Fibroblast of skin of left biceps (primary cell): ENCODE results near the gene MLANA.

Source experiments
- DNase-seq, 2 experiments: peaks; one replicate each; pipeline ENCODE4 v3.0.0-alpha.2; 2013; ENCODE audit warnings: low read depth in 2 of 2

MLANA gene

GRCh38 chr9:5899292-5899691 is 8.6 kb downstream of the MLANA start:
- DNase-seq, result no peak

GRCh38 chr9:5900622-5901021 is 9.9 kb downstream of the MLANA start:
- no peak for DNase-seq

- DNase-seq, result no peak
Measured at GRCh38 chr9:5902377-5902776, 11.7 kb downstream of the MLANA start.

GRCh38 chr9:5908918-5909317 is 18.2 kb downstream of the MLANA start:
- no peak for DNase-seq

- DNase-seq, result no peak
Measured at GRCh38 chr9:5909976-5910375, 19.3 kb downstream of the MLANA start.

- no peak for DNase-seq
Measured at GRCh38 chr9:5910413-5911057, 19.8 kb downstream of the MLANA start.

GRCh38 chr9:5915438-5915837 is 24.7 kb downstream of the MLANA start:
- no peak for DNase-seq

GRCh38 chr9:5917273-5917672 is 26.6 kb downstream of the MLANA start:
- no peak for DNase-seq

GRCh38 chr9:5917888-5918287 is 27.2 kb downstream of the MLANA start:
- DNase-seq, result no peak

- DNase-seq, result no peak
Measured at GRCh38 chr9:5918460-5918859, 27.8 kb downstream of the MLANA start.

- peak in 1 of 2 experiments; percentile 11 for DNase-seq
Measured at GRCh38 chr9:5920860-5921328, 30.2 kb downstream of the MLANA start.

GRCh38 chr9:5922192-5922591 is 31.5 kb downstream of the MLANA start:
- DNase-seq, result no peak

GRCh38 chr9:5931657-5932056 is 41.0 kb downstream of the MLANA start:
- no peak for DNase-seq

GRCh38 chr9:5938449-5938848 is 47.8 kb downstream of the MLANA start:
- no peak for DNase-seq

- DNase-seq, result no peak
Measured at GRCh38 chr9:5939530-5939929, 48.8 kb downstream of the MLANA start.

- no peak for DNase-seq
Measured at GRCh38 chr9:5941214-5941613, 50.5 kb downstream of the MLANA start.

GRCh38 chr9:5945112-5945511 is 54.4 kb downstream of the MLANA start:
- no peak for DNase-seq

GRCh38 chr9:5947912-5948311 is 57.2 kb downstream of the MLANA start:
- DNase-seq, result no peak

- no peak for DNase-seq
Measured at GRCh38 chr9:5949103-5949699, 58.5 kb downstream of the MLANA start.

GRCh38 chr9:5950261-5950660 is 59.6 kb downstream of the MLANA start:
- DNase-seq, result no peak

- DNase-seq, result peak; percentile 9 to 10
Measured at GRCh38 chr9:5951686-5952211, 61.1 kb downstream of the MLANA start.

GRCh38 chr9:5953743-5954707 is 63.3 kb downstream of the MLANA start:
- no peak for DNase-seq
